GM18858 (cell line): ENCODE measurements around the gene STOM.
"Not testable (repeated sequence)": the region's sequence is repeated elsewhere in the genome, so short reads cannot be mapped to it uniquely, and the experiment has no call there.

ENCODE experiments used
- ATAC-seq: cut with Tn5 transposase; IDR thresholded peaks from one replicate; pipeline ENCODE4 v1.9.1; 2021; ENCODE audit not compliant: unreplicated experiment

STOM gene

DNA sequence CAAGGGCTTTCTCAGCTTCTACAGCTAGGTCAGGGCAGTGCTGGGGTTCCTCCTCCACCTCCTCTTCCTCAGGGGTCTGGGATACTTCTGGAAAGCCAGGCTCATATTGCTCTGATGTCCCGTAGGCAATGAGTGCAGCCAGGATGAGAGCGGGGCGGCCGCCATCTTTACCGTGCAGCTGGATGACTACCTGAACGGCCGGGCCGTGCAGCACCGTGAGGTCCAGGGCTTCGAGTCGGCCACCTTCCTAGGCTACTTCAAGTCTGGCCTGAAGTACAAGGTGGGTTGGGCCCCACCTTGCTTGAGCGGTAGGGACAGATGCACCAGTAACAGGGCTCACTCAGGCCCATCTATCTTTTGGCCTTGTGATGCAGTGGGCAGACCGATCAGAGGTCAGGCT is 67.3 kb downstream of the STOM start:
- ATAC-seq = no peak

- no peak for ATAC-seq
These were observed 67.7 kb downstream of the STOM start for GRCh38 chr9:121302341-121302740.

DNA sequence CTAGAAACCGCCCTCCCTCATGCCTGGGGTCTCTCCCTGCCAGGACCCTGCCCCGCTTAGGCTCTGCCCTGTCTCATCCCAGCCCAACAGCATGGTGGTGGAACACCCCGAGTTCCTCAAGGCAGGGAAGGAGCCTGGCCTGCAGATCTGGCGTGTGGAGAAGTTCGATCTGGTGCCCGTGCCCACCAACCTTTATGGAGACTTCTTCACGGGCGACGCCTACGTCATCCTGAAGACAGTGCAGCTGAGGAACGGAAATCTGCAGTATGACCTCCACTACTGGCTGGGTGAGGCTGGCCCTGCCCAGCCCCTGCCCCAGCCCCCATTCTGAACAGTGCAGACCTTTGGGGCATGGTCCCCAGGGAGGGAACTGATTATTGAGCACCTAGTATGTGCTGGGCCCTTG is 68.2 kb downstream of the STOM start:
- no peak for ATAC-seq

DNA sequence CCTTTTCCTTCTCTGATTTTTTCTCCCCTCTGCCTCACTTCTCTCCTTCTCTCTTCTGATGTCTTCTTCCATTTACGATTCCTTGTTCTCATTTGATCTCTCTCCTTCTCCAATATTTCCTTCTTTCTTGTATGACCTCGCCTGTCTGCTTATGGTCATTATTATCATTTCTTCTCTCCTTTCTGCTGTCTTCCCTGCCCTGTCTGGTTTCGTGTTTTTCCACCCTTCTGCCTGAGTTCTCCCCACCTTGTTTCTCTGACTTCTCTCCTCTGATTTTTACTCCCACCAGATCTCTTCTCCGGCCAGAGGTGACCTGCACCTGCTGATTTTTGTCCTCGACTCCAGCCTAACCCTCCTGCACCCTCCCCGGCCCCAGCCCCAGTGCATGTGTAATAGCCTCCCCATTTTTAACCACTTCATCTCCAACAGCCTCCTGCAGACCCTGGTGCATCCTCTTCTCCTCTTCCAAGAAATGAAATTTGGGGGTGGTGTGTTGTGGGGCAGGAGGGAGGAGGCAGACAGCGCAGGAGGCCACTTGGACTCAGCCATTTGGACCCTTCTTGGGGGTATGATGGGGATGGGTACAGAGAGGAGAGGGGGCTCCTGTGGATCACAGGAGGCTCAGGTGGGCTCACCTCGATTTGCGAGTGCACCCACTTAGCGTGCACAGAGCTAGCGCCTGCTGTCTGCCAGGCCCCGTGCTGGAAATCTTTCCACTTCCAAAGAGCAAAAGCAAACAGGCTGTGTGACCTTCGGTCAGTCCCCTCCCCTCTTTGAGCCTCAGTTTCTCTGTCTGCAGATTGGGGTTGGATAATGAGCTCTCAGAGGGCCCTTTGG is 69.5 kb downstream of the STOM start:
- no peak for ATAC-seq

DNA sequence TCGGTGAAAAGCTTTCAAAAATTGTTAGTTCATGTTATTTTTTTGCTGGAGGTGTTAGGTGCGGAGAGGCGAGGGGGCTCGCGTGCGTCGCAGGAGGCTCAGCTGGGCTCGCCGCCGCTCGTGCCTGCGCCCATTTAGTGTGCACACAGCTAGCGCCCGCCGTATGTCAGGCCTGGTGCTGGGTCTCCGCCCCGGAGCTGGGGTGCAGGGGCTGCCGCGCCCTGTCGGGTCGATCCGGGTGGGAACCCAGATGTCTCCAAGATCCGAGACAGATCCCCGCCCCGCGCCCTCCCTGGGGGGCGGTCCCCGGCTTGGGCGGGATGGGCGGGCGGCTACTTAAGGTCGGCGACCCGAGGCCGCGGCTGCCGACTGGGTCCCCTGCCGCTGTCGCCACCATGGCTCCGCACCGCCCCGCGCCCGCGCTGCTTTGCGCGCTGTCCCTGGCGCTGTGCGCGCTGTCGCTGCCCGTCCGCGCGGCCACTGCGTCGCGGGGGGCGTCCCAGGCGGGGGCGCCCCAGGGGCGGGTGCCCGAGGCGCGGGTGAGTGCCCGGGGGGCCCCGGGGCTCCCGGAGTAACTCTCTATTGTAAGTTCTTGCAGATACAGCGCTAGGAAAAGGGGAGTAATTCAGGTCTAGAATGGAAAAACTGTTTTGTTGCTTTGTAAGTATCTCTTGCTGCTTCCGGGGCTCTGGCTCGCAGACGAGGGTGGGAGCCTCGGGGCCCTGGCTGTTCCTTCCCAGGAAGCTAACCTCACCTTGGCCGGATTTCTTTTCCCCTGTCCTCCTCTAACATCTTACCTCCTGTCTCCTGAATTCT is 70.4 kb downstream of the STOM start:
- no peak for ATAC-seq

DNA sequence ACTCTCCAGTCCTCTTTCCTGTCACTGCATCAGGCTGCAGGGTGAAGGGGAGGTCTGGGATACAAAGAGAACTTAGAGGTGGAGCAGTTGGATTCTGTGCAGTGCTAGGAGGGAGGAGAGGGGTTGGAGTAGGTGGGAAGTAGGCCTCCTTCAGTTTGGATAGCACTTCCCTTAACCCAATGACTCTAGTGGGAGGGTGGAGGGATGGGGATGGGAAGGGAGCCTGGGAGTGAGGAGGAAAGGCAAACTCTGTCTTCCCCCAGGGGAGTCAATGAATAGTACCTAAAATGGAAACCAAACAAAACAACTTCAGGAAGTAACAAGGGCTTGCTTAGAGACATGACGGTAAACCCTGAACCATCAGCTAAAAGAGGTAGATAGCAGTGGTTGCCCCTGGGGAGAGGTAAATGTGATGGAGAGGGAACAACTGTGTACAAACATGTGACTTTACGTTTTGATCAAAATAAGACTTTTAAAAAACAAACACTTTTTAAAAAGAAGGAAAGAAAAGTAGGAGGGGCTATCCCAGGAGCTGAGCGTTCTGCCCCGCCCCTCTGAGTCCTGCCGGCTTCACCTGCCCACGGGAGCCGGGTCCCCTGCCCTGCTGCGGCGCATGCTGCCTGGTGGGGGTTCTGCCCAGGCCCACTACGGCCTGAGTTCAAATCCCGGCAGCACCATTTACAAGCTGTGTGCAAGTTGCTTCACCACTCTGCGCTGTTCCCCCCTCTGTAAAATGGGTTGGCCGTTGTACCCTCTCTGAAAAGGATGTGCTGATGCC is 71.2 kb downstream of the STOM start:
- ATAC-seq = no peak

- no peak for ATAC-seq
These were observed 72.0 kb downstream of the STOM start for GRCh38 chr9:121298016-121298538.

- no peak for ATAC-seq
These were observed 72.7 kb downstream of the STOM start for GRCh38 chr9:121297389-121297788.

DNA sequence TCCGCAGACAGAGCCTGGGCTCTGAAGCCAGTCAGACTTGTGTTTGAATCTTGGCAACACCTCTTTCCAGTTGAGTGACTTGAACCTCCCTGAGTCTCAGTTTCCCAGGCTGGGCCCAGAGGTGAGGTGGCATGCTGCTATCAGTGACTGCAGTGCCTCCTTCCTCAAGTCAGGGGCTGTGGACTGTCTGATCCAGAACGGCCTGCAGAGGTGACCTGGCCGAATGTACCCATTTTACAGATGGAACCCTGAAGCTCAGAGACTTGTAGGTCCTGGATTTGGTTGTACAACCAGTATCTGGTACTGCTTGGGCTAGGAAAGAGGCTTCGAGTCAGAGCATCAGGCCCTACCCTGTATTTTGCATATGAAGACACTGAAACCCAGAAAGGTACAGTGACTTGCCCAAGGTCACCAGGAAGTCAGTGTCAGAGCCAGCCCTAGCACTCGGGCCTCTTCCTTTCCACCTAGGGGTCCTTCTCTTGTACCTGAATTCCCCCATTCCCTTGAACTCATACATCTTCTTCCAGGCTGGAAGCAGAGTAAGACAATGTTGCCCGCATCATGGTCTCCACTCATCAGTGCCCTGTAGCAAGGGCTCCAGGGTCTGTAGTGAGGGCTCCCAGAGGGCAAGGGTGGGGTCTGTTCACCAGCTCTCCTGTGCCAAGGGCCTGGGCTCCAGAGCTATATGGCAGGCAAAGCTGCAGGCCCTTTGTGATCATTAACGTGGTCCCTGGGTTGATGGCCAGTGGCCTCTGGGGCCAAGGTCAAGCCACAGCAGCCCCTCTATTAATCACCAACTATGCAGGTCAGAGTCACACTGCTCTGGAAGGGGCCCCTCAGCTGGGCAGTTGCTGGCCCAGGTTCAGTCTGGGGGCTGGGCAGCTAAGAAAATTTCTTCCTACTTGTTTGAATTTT is 73.6 kb downstream of the STOM start:
- ATAC-seq = no peak

DNA sequence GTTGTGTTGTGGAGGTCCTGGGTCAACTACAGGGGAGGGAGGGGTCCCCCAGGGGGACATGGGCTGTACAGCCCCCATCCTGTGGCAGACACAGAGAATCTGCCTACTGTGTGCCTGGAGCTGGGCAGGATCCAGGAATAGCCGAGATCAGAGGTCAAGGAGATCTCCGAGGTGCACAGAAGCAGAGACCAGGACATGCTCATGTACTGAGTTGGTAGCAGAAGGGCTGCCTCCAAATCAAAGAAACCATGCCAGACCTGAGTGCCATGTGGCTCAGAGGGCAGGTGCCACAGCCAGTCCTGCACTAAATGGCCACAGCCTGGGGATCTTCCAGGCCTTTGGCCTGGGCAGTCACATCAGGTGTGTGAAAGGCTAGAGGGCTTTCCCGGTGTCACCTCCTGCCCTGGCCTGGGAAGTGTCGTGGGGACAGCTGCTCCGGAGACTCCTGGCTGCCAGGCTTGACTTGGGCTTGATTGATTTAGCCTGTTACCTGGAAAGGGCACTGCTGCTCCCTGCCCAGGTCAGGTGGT is 74.3 kb downstream of the STOM start:
- ATAC-seq = no peak

- no peak for ATAC-seq
These were observed 75.0 kb downstream of the STOM start for GRCh38 chr9:121294866-121295661.

DNA sequence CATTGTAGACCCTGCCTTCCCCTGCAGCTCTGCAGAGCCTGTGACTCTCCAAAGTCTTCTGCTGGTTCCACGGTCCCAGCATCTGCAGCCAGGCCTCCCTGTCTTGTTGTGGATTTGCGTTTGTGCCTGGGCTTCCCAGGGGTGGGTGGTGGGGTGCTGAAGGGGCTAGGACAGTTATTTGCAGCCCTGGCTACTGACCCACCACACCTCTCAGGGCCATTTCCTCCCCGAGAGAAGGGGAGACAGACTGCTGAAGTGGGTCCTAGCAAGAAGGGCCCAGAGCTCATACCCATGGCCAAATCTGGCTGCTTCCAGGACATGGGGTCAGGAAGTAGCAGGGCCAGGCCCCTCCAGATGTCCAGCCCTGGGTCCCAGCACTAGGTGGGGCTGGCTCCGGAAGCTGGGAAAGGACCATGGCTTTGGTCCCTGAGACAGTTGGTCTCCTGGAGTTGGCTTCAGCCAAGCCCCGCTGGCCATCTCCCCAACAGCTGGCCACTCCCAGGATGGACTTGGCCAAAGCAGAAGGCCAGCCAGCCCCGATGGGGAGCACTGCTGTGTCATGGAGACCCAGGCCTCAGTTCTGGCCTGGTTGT is 75.8 kb downstream of the STOM start:
- no peak for ATAC-seq

DNA sequence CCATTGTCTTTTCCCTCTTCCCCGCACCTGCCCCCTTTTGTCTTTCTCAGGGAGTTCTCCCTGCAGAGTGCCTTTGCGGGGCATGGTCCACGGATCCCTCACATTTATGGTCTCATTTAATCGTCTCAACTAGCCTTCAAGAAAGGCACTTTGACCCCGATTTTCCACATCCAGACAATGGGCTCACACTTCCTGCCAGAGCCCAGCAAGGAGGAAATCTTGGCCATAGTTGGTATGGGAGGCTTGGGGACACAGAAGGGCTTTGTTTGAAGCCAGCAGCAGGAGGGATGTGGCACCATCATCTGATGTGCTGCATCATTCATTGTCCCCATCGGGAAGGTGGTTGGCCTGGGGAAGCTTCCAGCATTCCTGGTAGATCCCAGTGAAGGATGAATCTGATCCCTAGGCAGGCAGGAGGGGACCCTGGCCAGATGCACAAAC is 77.2 kb downstream of the STOM start:
- no peak for ATAC-seq

- no peak for ATAC-seq
These were observed 78.0 kb downstream of the STOM start for GRCh38 chr9:121292051-121292450.

GRCh38 chr9:121291536-121291935 is 78.5 kb downstream of the STOM start:
- not testable (repeated sequence) for ATAC-seq

GRCh38 chr9:121289772-121290370 is 80.2 kb downstream of the STOM start:
- no peak for ATAC-seq

DNA sequence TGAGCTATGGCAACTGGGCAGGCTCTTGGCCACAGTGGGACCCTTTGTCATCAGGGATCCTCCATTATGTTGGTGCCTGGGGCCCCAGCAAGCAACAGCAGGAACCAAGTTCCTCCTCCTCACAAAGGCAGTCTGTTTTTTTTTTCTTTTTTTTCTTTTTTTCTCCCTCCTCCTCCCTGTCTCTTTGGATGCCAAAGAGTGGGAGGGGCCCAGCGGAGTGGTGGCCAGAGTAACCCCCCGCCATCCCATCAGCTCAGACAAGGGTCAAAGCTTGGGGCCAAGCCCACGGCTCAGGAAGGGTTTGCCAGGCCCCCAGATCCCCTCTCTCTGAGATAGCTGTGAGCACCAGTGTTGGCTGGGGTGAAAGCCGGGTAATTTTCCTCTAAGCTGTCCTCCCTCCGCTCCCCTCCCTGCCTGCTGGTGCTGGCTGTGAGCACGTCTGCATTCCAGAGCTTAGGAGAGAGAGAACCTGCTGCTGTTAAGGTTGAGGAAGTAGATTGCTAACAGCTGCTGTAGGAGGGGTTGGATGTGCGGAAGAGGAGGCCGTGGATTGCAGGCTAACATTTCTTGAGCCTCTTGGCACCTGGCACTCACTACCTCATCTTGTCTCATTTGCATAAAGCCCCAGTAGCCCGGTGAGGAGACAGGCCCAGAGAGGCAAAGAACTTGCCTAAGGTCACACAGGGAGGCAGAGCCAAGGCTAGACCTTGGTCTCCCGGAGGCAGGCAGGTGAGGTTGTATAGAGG is 80.9 kb downstream of the STOM start:
- no peak for ATAC-seq
